HG02884 (cell line): Measurements from ENCODE around the gene GRIK3.

Source experiments
- ATAC-seq: cut with Tn5 transposase; IDR thresholded peaks from one replicate; pipeline ENCODE4 v1.9.1; 2021; ENCODE audit warnings: mild to moderate bottlenecking, moderate library complexity; ENCODE audit not compliant: unreplicated experiment

Gene GRIK3

DNA sequence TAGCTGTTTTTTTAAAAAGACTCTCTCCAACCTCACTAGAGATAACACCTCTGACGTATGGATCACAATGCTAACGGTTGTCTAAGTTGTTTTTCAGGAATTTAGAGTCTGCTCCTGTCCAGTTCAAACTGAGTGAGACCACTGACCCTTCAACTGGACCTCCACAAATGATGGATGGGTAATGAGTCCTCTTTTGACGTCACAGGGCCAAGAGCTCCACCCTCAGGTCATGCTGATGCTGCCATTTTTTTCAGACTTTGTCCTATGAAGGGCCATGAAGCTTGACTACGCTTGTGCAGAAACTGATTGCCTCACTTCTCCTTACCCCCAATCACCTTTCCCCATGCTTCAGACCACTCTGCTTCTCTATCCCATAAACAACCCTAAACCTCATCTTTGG, 16.6 kb downstream of the GRIK3 start:
- no peak for ATAC-seq

DNA sequence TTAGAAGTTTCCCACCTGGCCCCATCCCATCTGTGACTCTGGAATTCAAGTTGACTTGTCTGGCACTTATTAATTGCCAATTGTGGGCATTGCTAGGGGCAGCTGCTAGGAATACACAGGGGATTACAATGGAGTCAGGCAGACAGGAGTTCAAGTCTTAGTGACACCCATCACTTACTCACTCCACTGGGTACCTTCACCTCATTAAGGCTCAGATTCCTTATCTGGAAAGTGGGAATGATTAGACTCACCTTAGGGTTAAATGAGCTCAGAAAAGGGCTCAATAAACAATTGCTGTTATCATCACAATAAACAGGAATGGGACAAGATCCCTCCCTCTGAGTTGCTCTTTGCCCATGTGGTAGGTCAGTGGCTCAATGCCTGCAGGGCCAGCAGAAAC, 18.2 kb downstream of the GRIK3 start:
- no peak for ATAC-seq

DNA sequence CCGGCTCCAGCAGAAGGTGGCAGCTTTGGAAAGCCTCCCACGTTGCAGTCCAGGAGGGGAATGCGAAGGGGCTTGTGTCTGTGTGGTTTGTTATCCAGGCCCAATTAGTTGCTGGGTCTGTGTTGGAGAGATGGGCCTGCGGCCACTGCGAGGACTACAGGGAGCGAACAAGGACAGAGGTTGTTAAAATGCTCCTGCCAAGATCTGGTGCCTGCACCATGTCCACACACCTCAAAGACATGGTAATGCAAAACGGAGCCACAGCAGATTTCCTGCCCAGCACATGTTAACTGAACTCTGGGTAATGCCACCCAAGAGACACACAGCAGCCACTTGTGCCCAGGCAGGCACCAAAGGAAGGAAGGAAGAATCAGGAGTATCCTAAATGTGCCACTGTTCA, 18.6 kb downstream of the GRIK3 start:
- no peak for ATAC-seq

DNA sequence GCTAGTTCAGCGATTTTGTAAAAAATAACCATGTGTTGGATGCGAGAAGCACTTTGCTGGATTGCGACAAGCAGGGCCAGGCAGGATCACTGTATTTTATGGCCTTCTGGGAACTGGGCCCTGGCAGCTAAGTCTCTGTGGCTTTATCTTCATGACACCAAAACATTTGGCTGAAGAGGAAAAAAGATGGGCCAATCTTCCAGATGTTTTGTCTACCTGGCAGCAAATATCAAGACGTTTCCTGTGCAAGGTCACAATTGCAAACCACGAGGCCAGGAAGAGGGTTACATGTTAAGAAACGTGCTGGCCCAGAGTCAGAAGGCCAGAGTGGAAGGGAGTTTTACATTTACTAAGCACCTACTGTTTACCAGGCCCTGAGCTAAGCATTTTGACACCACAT, 22.1 kb downstream of the GRIK3 start:
- ATAC-seq: no peak

DNA sequence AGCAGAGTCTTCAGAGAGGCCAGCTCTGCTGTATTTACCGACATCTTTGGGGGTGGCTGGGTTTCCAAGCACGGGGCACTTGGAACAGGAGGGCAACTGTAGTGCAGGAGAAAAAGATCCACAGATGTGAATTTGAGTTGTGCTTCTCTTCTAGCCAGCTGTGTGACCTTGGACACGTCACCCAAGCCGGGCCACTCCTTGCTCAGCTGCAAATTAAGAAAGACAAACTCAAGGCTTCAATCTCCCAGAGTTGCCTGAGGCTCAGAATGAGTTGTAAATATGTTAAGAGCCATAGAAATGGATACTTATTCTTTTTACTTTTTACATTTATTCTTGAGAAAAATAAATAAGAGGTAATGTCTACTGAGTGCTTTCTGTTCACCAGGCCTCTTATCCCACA, 24.3 kb downstream of the GRIK3 start:
- no peak for ATAC-seq

DNA sequence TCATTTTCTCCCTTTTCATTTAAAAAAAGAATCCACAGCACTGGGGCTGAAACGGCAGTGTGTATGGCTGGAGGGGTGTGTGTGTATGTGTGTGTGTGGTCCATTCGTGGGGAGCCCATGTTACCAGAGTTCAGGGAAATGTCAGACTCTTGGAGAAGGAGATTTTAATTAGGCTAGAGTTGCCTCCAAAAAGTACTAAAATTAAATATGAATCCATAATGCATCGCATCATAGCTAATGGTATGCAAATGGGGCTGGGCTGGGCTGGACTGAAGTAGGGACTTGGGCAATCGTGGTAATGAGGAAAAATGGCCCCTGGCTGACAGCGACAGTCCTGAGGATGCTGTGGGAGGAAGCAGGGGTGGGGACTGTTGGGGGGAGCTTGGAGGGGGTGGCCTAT, 24.8 kb downstream of the GRIK3 start:
- ATAC-seq: no peak

DNA sequence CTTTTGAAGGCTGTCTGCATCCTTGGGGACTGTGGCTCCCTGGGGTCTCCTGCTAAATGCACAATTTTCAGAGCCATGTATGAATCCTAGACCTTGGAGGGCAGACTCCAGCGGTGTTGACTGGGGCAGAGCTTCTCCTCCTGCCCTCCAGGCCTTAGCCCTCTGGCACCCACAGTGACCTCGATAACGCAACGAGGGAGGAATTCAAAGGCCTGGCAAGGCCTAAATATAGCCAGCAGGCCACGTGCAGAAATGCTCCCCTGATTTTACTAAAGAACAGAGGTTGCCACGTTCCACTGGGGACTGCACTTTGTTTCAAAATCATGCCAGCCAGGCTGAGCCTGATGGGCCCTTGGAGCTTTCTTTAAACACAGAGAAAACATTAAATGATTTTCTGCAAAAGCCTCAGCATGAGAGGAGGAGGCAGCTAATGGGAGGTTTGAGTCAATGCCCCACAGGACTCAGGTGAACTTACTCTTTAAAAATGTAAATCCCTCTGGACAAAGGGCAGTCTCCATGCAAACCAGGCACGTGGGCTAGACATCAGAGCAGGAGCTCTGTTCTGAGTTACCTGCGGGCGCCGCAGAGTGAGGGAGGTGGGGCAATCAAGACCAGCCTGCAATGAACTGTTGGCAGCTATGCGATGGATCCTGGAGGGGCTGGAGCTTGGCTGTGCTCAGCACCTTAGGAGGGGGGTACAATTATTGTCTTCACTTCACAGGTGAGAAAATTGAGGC, 28.0 kb downstream of the GRIK3 start:
- ATAC-seq: no peak

DNA sequence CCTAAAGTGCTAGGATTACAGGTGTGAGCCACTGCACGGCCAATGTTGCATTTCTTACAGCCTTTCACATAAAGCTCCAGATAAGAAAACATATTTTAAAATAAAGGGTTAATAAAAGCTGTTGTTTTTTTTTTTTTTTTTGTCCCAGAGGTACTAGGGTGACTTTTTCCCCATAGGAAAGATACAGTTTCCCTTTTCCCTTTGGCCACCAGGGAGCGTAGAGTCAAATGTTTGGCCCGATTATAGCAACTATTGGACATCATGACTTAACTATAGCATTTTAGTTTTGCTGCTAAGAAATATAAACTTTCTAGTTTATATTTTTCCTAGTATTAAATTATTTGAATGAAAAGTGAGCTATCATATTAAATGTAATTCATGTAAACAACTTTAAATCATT, 31.4 kb downstream of the GRIK3 start:
- ATAC-seq: no peak

DNA sequence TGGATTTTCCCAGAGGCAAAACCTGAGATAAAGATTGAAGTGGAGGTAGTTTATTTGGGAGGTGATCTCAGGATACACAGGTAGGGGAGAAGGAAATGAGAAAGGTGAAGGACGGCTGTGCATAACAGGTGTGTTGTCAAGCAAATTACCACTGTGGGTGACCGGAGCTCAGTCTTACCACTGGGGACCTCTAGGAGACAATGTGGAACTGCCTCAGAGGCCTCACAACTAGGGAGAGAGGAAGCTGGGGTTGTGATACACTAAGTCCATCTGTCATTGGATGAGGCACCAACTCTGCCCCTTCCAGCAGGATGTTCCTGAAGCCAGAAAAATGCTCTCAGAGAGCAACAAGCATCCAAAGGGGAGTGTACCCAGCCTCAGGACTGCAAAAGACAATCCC, 32.6 kb downstream of the GRIK3 start:
- no peak for ATAC-seq

DNA sequence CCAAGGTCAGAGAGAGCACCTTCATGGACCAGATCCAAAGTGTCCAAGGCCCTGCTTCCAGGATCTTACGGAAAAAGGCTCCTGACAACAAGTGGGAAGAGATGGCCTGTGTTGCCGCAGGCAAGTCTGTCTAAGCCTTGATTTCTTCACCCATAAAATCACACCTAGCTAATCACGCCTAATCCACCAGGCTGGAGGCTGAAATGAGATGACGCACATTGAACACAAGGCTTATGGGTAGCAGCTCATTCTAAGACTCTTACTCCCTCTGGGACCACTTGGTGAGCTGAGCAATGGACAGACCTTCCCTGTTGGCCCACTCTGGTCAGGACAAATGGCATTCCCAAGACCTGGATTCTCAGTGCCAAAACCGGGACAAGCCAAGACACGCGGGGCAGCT, 38.2 kb downstream of the GRIK3 start:
- ATAC-seq: no peak

DNA sequence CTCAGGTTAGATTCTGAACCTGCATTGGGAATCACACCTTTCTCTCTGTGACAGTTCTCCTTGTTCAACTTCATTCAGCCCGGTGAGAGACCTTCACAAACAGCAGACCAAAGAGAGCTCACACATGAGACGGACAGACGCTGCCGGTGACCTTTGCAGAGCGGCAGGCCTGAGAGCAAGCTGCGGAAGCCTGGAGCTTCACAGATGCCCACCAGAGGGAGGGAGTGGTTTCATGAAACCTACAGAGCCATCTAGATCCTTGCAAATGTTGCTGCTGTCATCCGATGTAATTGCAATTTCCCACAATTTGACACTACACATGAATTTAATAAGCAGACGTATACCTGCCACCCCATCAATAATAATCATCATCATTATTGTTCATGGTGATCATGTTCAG, 39.4 kb downstream of the GRIK3 start:
- ATAC-seq: no peak

DNA sequence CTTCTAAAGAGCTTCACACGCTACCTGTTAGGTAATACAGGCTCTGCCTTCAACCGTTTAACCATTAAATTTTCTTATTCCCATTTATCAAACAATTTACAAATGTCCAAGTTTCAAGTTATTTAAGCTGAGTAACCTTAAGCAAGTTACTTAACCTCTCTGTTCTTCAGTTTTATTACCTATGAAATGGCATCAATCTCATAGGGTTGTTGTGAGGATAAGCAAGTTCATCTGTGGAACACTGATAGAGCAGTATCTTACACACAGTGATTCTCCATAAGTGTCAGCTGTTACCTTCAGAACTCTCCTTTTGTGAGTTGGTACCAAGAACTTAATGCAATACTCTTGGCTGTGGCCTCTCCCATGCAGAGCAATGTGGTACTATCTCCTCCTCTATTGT, 40.0 kb downstream of the GRIK3 start:
- no peak for ATAC-seq

DNA sequence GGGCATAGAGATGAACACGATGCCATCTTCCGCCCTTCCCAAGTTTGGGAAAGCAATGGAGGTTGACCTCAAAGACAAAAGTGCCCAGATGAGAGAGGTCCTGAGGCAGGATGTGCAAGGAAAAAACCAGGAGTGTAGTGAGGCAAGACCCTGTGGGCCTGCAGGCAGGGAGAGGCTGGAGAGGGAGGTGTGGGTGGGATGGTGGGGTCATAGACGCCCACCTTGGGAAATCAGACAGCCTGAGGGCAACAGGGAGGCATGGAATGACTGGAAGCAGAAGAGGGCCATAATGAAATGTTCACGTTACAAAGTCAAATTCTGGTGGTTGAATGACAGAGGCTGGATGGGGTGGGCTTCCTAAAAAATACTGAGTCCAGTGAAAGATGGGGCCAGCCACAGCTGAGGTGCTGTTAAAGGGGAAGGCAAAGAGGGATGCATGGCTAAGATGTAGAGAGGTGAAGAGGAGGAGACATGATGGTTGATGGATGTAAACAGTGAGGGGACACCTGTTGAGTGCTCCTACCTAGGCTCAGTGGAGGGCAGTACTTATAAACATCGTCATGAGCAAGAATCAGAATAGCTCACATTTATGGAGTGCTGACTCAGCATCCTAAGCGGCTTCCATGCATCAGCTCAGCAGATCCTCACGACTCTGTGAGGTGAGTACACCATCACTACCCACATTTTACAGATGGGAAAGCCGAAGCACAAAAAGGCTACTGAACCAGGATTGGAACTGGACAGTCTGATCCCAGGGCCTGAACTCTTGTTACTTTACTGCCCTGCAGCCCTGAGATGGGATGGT, 42.0 kb downstream of the GRIK3 start:
- ATAC-seq: no peak

DNA sequence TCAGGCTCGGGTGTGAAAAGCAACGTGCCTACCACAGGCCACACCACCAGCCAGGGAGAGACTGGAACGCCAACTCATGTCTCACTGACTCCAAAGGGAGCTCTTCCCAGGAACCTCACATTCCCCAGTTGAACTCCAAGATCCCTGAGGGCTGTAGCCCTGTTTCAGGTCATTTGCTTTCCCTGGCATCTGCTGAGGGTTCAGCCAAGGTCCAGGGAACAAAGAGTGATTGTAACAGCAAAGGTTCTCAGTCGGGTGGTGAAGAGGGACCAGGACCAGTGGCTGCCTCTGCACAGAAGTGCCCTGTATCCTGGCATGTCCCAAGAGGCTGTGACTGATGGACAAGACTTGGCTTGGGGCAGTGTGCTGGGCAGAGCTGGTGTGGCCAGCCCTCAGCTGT, 42.8 kb downstream of the GRIK3 start:
- ATAC-seq: no peak

DNA sequence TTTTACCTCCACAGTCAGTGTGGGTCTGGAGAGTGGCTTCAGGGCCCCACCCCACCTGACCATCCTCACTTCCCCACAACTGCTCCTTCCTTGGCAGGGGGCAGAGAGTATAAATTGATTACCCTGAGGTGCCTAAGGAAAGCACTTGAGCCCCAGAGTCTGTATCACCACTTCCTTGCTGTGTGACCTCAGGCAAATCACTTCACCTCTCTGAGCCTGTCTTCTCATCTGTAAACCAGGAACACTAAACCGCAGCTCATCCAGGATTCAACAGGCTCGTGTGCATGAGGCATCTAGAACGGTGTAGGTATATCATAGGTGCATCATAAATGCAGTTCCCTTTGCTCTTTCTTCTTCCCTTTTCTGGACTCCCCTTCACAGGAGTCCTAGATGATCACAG, 43.4 kb downstream of the GRIK3 start:
- no peak for ATAC-seq

DNA sequence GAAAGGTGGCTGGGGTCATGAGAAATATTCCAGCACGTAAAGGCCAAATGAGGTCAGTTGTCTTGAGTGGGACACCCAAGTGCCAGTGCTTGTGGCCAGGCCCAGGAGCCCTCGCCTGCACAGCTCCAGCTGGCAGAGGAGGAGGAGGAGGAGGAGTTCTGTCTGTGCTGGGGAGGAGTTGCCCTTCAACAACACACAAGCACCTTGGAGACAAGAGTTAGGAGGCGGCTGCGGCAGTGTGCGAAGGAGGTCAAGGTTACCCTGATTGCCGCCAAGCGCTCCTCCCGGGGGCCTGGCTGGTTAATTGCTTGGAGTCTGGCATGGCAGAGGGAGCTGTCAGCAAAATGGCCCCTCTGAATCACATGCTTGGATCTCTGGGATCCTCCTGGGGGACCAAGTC, 45.1 kb downstream of the GRIK3 start:
- no peak for ATAC-seq

DNA sequence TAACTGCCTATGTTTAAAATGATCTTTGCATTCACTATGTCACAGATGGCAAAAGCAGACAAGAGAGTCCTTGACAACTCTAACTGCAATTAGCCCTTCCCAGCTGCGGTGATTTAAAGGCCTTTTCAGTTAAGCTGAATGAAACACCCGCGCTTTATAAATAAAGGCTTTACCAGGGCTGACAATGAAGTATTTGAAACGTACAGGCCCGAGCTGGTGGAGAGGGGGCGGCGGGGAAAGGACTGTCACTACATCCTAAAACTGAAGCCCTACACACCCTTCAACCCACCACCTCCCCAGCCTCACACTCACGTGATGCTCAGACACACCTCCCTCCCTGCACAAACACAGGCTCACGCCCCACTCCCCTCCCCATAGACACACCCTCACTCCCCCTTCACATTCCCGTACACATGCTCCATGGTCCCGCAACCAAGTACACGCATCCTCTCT, 45.5 kb downstream of the GRIK3 start:
- no peak for ATAC-seq

DNA sequence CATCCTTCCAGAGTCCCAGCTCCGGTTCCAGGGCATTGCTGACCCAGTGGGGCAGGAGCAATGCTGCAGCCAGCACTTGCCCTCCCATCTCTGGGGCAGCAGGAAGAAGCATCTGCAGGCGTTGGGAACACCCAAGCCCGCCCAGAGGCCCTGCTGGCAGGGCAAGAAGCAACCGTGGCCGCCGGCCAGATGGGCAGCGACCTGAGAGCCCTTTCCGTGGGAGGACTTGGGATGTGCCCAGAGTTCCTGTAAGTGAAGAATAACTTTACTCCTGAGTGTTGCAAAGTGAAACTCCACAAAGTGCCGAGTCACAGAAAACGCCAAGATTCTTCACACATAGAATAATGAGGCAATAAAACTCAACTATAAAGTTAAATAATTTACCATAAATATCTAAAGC, 46.0 kb downstream of the GRIK3 start:
- no peak for ATAC-seq

DNA sequence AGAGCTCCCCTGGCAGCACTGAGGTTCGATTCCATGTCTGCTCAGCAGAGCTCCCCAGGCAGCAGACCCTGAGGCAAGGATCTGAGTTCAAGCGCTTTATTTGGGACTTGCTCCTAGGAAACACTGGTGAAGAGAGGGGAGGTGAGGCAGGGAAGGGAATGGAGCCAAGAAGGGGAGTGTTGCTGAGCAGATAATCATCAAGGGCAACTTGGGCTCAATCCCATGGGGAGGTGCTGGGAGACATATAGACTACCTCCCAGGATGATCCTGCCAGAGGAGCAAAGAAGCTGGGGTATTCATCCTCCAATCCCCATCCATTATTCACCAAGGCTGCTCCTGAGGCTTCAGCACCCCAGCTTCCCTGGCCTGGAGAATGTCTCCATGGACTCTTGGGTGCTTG, 47.0 kb downstream of the GRIK3 start:
- no peak for ATAC-seq

DNA sequence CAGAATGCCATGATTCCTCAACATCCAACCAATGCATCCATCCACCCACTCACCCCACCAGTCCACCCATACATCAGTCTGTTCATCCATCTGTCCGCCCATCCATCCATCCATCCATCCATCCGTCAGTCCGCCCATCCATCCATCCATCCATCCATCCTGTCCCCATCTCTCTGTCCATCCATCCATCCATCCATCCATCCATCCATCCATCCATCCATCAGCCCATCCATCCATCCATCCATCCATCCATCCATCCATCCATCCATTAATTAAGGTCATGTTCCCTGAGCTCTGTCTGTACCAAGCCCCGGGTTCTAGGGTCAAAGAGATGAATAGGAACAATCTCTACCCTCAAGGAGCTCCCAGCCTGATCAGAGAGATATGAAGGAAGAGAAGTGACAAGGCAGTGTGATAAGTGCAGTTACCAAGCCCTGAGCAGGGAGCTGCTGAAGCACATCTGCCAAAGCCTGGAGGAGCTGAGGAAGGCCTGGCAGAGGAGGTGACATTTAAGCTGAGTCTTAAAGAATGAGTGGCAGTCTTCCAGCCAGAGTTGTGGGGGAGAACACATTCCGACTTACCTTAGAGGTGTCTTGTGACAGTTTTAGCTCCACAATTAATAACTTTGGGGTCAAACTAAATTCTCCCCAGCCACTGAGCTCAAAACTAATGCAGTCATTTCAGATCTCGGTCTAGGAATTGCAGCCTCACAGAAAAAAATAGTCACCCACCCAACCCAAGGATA, 47.9 kb downstream of the GRIK3 start:
- no peak for ATAC-seq

DNA sequence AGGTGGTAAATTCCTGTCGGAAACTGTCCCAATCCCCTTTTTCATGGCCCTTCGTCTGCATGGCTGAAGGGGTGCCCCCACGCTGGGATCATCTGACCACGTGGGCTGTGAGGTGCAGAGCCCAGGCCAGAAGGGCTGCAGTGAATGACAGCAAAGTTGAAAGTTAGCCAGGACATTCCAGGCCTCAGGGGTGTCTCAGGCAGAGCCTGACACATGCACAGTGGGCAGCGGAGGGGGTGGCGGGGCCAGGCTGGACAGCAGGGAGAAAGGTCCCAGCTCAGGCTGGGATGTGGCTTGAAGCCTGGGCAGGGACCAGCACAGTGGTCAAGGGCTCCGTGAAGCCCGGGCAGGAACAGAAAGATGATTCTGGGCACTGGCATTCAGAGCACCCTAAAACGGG, 49.6 kb downstream of the GRIK3 start:
- ATAC-seq: no peak

DNA sequence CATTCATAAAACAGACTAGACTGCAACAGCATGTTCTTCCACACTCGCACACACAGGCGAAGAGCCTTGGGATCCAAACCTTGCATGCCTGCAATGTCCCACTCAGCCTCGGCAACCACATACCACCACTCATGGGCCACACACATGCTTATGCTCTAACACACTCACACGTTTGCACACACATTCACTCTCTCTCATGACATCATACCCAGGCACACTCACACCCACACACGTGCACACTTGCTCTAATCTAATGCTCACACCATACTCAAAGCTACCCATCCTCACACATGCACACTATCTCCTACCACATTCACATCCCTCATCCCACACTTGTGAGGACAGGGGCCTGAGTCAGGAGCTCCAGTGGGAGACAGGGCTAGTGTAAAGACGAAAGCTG, 50.3 kb downstream of the GRIK3 start:
- ATAC-seq: no peak
